Common myeloid progenitor, CD34-positive (primary cell): ENCODE results near the gene MCC.
"Not testable (repeated sequence)": the region's sequence is repeated elsewhere in the genome, so short reads cannot be mapped to it uniquely, and the experiment has no call there.

ENCODE experiments used
- CTCF ChIA-PET: fragments of 350-600 bp; sonication (Branson Sonifier 250); formaldehyde crosslinking; loops from one replicate; lab custom pipeline; 2021; ENCODE audit warnings: antibody characterized with exemption; lab: Charles Lee
- POLR2A ChIA-PET: fragments of 350-600 bp; sonication (Branson Sonifier 250); formaldehyde crosslinking; loops from one replicate; lab custom pipeline; 2021; ENCODE audit warnings: antibody characterized with exemption; lab: Charles Lee
- DNase-seq, 3 donors: peaks; one replicate each; pipeline versions ENCODE4 v3.0.0 to v3.0.0-alpha.2; 2013
- H3K27ac ChIP-seq, 2 experiments: 1 replicate in 1 of 2; 2 replicates in 1 of 2; pipeline ENCODE4 v1.7.0; 2013; ENCODE audit warnings: inconsistent platforms in 2 of 2, low read length in 2 of 2, mild to moderate bottlenecking in 2 of 2, low read depth in 1 of 2, moderate library complexity in 1 of 2; ENCODE audit not compliant: severe bottlenecking in 2 of 2, insufficient read depth in 1 of 2, poor library complexity in 1 of 2
- H3K27me3 ChIP-seq, 5 experiments: replicated peaks in 2 of 5; 1 replicate in 3 of 5; 2 replicates in 2 of 5; pipeline versions ENCODE4 v1.6.1 to v1.7.0; 2013; ENCODE audit warnings: low read length in 4 of 5, mild to moderate bottlenecking in 2 of 5, moderate library complexity in 2 of 5, inconsistent platforms in 1 of 5; ENCODE audit not compliant: insufficient read depth in 5 of 5, control insufficient read depth in 4 of 5
- H3K36me3 ChIP-seq, 4 experiments: 1 replicate in 2 of 4; 2 replicates in 2 of 4; pipeline versions ENCODE4 v1.6.1 to v1.7.0; 2013; ENCODE audit warnings: low read length in 3 of 4, control low read depth in 1 of 4, mild to moderate bottlenecking in 1 of 4; ENCODE audit not compliant: control insufficient read depth in 4 of 4, insufficient read depth in 4 of 4
- H3K4me1 ChIP-seq, 4 experiments: 1 replicate in 3 of 4; 2 replicates in 1 of 4; pipeline versions ENCODE4 v1.6.1 to v1.7.1; 2013; ENCODE audit warnings: low read length in 3 of 4, mild to moderate bottlenecking in 3 of 4, control low read depth in 1 of 4, inconsistent platforms in 1 of 4, moderate library complexity in 1 of 4; ENCODE audit not compliant: control insufficient read depth in 4 of 4, insufficient read depth in 4 of 4; ENCODE audit errors: control extremely low read depth in 1 of 4
- H3K4me3 ChIP-seq, 7 experiments: 1 replicate in 4 of 7; 2 replicates in 3 of 7; pipeline versions ENCODE4 v1.5.1 to v1.7.0; 2013; ENCODE audit warnings: mild to moderate bottlenecking in 7 of 7, low read length in 6 of 7, moderate library complexity in 6 of 7, inconsistent platforms in 2 of 7, low read depth in 2 of 7, control low read depth in 1 of 7; ENCODE audit not compliant: insufficient read depth in 4 of 7, control insufficient read depth in 1 of 7; ENCODE audit errors: extremely low read depth in 1 of 7
- H3K9me3 ChIP-seq, 5 experiments: 1 replicate in 4 of 5; 2 replicates in 1 of 5; pipeline versions ENCODE4 v1.6.1 to v1.7.1; 2013; ENCODE audit warnings: low read length in 4 of 5, mild to moderate bottlenecking in 2 of 5, inconsistent platforms in 1 of 5, low read depth in 1 of 5, moderate library complexity in 1 of 5; ENCODE audit not compliant: control insufficient read depth in 4 of 5, insufficient read depth in 2 of 5; ENCODE audit errors: control extremely low read depth in 1 of 5
- WGBS: methylation state at CpG from one replicate; pipeline ENCODE4 v1.1.5; 2013; ENCODE audit not compliant: insufficient coverage; 5-methylcytosine and 5-hydroxymethylcytosine counted together

Gene MCC

GRCh38 chr5:113405530-113405929, 82.7 kb downstream of the MCC start:
- ChIA-PET CTCF (interaction anchor here (1.0 kb wide), 2 partner anchors 16 to 70 kb away, joined by 3 to 4 read pairs; no protein-coding TSS in a partner anchor), POLR2A (interaction anchor here (0.6 kb wide), 1 partner anchor 106 kb away, joined by 5 read pairs; no protein-coding TSS in a partner anchor)
- Histone ChIP-seq H3K9me3 (peaks cover 0 to 1% (median 0%) of the 10 kb centered on the region in 5 experiments), H3K27me3 (peaks cover 12 to 76% (median 21%) of the 10 kb centered on the region in 5 experiments), H3K27ac (no peak overlapping the region), H3K4me3 (no peak overlapping the region), H3K4me1 (no peaks in the 10 kb centered on the region), H3K36me3 (no peaks in the 10 kb centered on the region)
- no peak for DNase-seq
- WGBS = 88% methylated on average over 3 of the region's 6 CpGs

DNA sequence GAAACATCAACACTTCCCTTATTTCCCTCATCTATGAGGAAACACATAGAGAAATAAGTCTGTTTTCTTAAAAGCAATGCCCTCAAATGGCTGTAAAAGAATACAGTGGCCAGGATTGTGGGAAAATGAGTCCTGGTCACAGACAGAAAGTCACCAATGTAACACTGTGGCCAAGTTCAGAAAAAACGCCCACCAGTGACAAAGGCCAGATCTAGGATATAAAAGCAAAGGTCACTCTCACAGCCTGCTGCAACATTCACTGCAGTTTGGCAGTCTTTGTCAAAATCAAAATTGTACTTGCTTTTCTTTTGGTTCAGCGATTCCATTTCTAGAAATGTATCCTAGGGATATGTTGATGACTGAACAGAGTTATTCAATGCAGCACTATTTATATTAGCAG, 84.0 kb downstream of the MCC start:
- Histone ChIP-seq H3K9me3 (no peaks in the 10 kb centered on the region), H3K4me1 (no peaks in the 10 kb centered on the region), H3K4me3 (no peak overlapping the region), H3K27me3 (peaks cover 13 to 74% (median 24%) of the 10 kb centered on the region in 5 experiments), H3K27ac (no peak overlapping the region), H3K36me3 (no peaks in the 10 kb centered on the region)
- WGBS = 90% methylated on average over 1 of the region's 2 CpGs
- no peak for DNase-seq
- ChIA-PET POLR2A (no interaction called here), CTCF (interaction anchor here (1.0 kb wide), 1 partner anchor 68 kb away, joined by 4 read pairs; no protein-coding TSS in a partner anchor)

GRCh38 chr5:113397986-113398385, 90.3 kb downstream of the MCC start:
- H3K4me1 ChIP-seq, H3K4me3 ChIP-seq, H3K36me3 ChIP-seq, POLR2A ChIA-PET, H3K9me3 ChIP-seq, DNase-seq, CTCF ChIA-PET, H3K27ac ChIP-seq: not testable (repeated sequence)
- peaks cover 15 to 67% (median 37%) of the 10 kb centered on the region in 5 experiments for H3K27me3 ChIP-seq
- 100% methylated on average over 1 of the region's 4 CpGs for WGBS

GRCh38 chr5:113397046-113397445, 91.2 kb downstream of the MCC start:
- ChIA-PET CTCF (no interaction called here), POLR2A (no interaction called here)
- H3K9me3 ChIP-seq = no peaks in the 10 kb centered on the region
- no peak overlapping the region for H3K27ac ChIP-seq
- H3K27me3 ChIP-seq = peaks cover 15 to 71% (median 37%) of the 10 kb centered on the region in 5 experiments
- no peaks in the 10 kb centered on the region for H3K4me1 ChIP-seq
- no peak overlapping the region for H3K4me3 ChIP-seq
- WGBS = no CpG with 5 or more reads among the region's 3 CpGs
- DNase-seq = no peak
- H3K36me3 ChIP-seq = no peaks in the 10 kb centered on the region

- Histone ChIP-seq H3K4me3 (no peak overlapping the region), H3K4me1 (no peaks in the 10 kb centered on the region), H3K9me3 (no peaks in the 10 kb centered on the region), H3K27me3 (peaks cover 15 to 82% (median 44%) of the 10 kb centered on the region in 5 experiments), H3K27ac (no peak overlapping the region), H3K36me3 (no peaks in the 10 kb centered on the region)
- CTCF ChIA-PET = interaction anchor here (0.7 kb wide), 1 partner anchor 9 kb away, joined by 3 read pairs; no protein-coding TSS in a partner anchor
- WGBS = 100% methylated on average over 1 of the region's 2 CpGs
- DNase-seq = no peak
- POLR2A ChIA-PET = no interaction called here
Measured at GRCh38 chr5:113394658-113395057, 93.6 kb downstream of the MCC start.

DNA sequence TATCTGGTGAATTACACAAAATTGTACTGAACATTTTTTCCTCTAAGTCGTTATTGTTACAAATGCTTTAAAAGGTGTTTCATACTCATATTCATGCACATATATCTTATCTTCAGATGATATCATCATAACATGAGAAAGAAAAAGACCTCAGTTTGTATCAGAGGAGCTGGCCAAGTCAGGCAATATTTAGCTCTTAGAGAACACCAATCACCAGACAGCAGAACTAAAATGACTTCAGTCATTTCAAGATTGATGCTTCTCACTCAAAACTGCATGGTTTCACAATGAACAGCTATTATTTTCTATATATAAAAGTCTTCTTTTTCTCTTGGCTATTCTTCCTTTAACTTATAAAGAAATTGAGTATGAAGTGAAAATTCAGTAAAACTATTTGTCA, 98.0 kb downstream of the MCC start:
- H3K4me1 ChIP-seq = no peaks in the 10 kb centered on the region
- H3K27me3 ChIP-seq = peaks cover 14 to 93% (median 42%) of the 10 kb centered on the region in 5 experiments
- POLR2A ChIA-PET = no interaction called here
- H3K4me3 ChIP-seq = no peak overlapping the region
- DNase-seq = no peak
- CTCF ChIA-PET = interaction anchor here (0.6 to 3.3 kb wide), 2 partner anchors 10 to 13 kb away, joined by 3 to 22 read pairs; no protein-coding TSS in a partner anchor
- WGBS = no CpG with 5 or more reads among the region's 1 CpG
- no peaks in the 10 kb centered on the region for H3K9me3 ChIP-seq
- H3K36me3 ChIP-seq = no peaks in the 10 kb centered on the region
- no peak overlapping the region for H3K27ac ChIP-seq

DNA sequence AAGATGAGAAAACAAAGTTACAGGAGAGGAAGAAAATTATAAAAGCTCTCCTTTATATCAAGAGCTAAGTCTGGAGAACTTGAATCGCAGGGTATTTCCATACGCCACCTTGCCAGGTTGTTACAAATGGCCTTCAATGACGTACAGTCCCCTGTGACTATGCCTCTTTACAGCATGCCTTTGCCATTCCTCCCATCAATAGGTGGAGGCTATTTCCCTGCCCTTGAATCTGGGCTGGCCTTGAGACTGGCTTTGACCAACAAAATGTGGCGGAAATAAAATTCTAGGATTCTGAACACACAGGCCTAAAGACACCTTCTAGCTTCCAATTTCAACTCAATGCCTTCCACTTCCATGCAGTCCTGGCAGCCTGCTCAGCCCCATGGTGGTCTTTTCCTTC, 99.1 kb downstream of the MCC start:
- no peak overlapping the region for H3K27ac ChIP-seq
- H3K4me3 ChIP-seq = no peak overlapping the region
- no peaks in the 10 kb centered on the region for H3K36me3 ChIP-seq
- no peaks in the 10 kb centered on the region for H3K9me3 ChIP-seq
- CTCF ChIA-PET = interaction anchor here (1.1 to 3.3 kb wide), 2 partner anchors 9 to 17 kb away, joined by 3 to 22 read pairs; no protein-coding TSS in a partner anchor
- H3K4me1 ChIP-seq = no peaks in the 10 kb centered on the region
- POLR2A ChIA-PET = no interaction called here
- 97% methylated on average over 4 of the region's 4 CpGs for WGBS
- peaks cover 15 to 91% (median 39%) of the 10 kb centered on the region in 5 experiments for H3K27me3 ChIP-seq
- no peak for DNase-seq
